H9 (cell line): Measurements from ENCODE around the gene KCTD4. TPM values are rescaled to one million over a fixed set of nuclear protein-coding genes. Genes with fewer than 3 reads are reported as not detected.

ENCODE experiments used
- DNase-seq: peaks from one replicate; pipeline ENCODE4 v3.0.0-alpha.2; 2017
- H2AFZ ChIP-seq: one replicate; pipeline ENCODE4 v1.6.1; 2013; ENCODE audit warnings: mild to moderate bottlenecking, low read length, control low read depth, moderate library complexity
- H2AK5ac ChIP-seq: 2 replicates; pipeline ENCODE4 v1.6.1; 2013; ENCODE audit warnings: low read length, control low read depth, mixed read lengths; ENCODE audit not compliant: insufficient read length
- H2BK120ac ChIP-seq: one replicate; pipeline ENCODE4 v1.6.1; 2013; ENCODE audit warnings: low read depth, mild to moderate bottlenecking, low read length, control low read depth, inconsistent platforms; ENCODE audit not compliant: poor library complexity, severe bottlenecking
- H2BK12ac ChIP-seq: 2 replicates; pipeline ENCODE4 v1.6.1; 2013; ENCODE audit warnings: low read length, control low read depth, mixed read lengths, low read depth; ENCODE audit not compliant: insufficient read length
- H2BK15ac ChIP-seq: 2 replicates; pipeline ENCODE4 v1.6.1; 2013; ENCODE audit warnings: low read depth, low read length, control low read depth
- H2BK20ac ChIP-seq: one replicate; pipeline ENCODE4 v1.6.1; 2013; ENCODE audit warnings: low read depth, mild to moderate bottlenecking, low read length, control low read depth, inconsistent platforms; ENCODE audit not compliant: poor library complexity, severe bottlenecking
- H2BK5ac ChIP-seq: 2 replicates; pipeline ENCODE4 v1.6.1; 2013; ENCODE audit warnings: low read length, control low read depth, mixed read lengths; ENCODE audit not compliant: insufficient read length
- H3K14ac ChIP-seq: 2 replicates; pipeline ENCODE4 v1.6.1; 2013; ENCODE audit warnings: low read length, control low read depth; ENCODE audit not compliant: insufficient read depth
- H3K18ac ChIP-seq: 2 replicates; pipeline ENCODE4 v1.6.1; 2013; ENCODE audit warnings: low read depth, mild to moderate bottlenecking, mixed read lengths, low read length, control low read depth; ENCODE audit not compliant: insufficient read length
- H3K23ac ChIP-seq: 2 replicates; pipeline ENCODE4 v1.6.1; 2013; ENCODE audit warnings: low read length, control low read depth, mixed read lengths, low read depth; ENCODE audit not compliant: insufficient read length
- H3K23me2 ChIP-seq: 2 replicates; pipeline ENCODE4 v1.6.1; 2013; ENCODE audit warnings: low read depth, mild to moderate bottlenecking, mixed read lengths, low read length, control low read depth; ENCODE audit not compliant: insufficient read length, poor library complexity, severe bottlenecking
- H3K27ac ChIP-seq: 2 replicates; pipeline ENCODE4 v1.5.1; 2013; ENCODE audit warnings: low read length, control low read depth, mixed read lengths, low read depth; ENCODE audit not compliant: insufficient read length
- H3K27me3 ChIP-seq: 2 replicates; pipeline ENCODE4 v1.6.1; 2013; ENCODE audit warnings: low read length, control low read depth, inconsistent platforms; ENCODE audit not compliant: insufficient read depth
- H3K4ac ChIP-seq: 2 replicates; pipeline ENCODE4 v1.6.1; 2013; ENCODE audit warnings: low read depth, mild to moderate bottlenecking, control low read depth, inconsistent platforms, low read length, moderate library complexity
- H3K4me1 ChIP-seq: 2 replicates; pipeline ENCODE4 v1.6.1; 2013; ENCODE audit warnings: low read length, control low read depth, inconsistent platforms; ENCODE audit not compliant: insufficient read depth
- H3K4me2 ChIP-seq: 2 replicates; pipeline ENCODE4 v1.6.1; 2013; ENCODE audit warnings: low read length, control low read depth, mixed read lengths; ENCODE audit not compliant: insufficient read length, insufficient read depth
- H3K56ac ChIP-seq: 2 replicates; pipeline ENCODE4 v1.6.1; 2013; ENCODE audit warnings: low read depth, mild to moderate bottlenecking, mixed read lengths, low read length, control low read depth; ENCODE audit not compliant: insufficient read length
- H3K79me1 ChIP-seq: 2 replicates; pipeline ENCODE4 v1.6.1; 2013; ENCODE audit warnings: low read depth, mild to moderate bottlenecking, moderate library complexity, low read length, control low read depth, inconsistent platforms; ENCODE audit not compliant: insufficient read depth, poor library complexity, severe bottlenecking
- H3K79me2 ChIP-seq: 2 replicates; pipeline ENCODE4 v1.6.1; 2013; ENCODE audit warnings: low read length, control low read depth, inconsistent platforms; ENCODE audit not compliant: insufficient read depth
- H3K9ac ChIP-seq: 2 replicates; pipeline ENCODE4 v1.6.1; 2013; ENCODE audit warnings: low read length, control low read depth, mixed read lengths; ENCODE audit not compliant: insufficient read length; ENCODE audit errors: extremely low read depth
- H3K9me3 ChIP-seq: one replicate; pipeline ENCODE4 v1.6.1; 2013; ENCODE audit warnings: low read depth, low read length, inconsistent platforms; ENCODE audit not compliant: control insufficient read depth
- H3T11ph ChIP-seq: one replicate; pipeline ENCODE4 v1.6.1; 2013; ENCODE audit warnings: mild to moderate bottlenecking, low read length, control low read depth, inconsistent platforms
- H4K20me1 ChIP-seq: one replicate; pipeline ENCODE4 v1.6.1; 2013; ENCODE audit not compliant: control insufficient read depth, insufficient read length, insufficient read depth
- H4K5ac ChIP-seq: 2 replicates; pipeline ENCODE4 v1.6.1; 2013; ENCODE audit warnings: low read depth, mild to moderate bottlenecking, mixed read lengths, low read length, control low read depth; ENCODE audit not compliant: insufficient read length
- H4K8ac ChIP-seq: replicated peaks from 2 replicates; pipeline ENCODE4 v1.6.1; 2013; ENCODE audit warnings: low read length, control low read depth, mixed read lengths, low read depth; ENCODE audit not compliant: insufficient read length
- H4K91ac ChIP-seq: 2 replicates; pipeline ENCODE4 v1.6.1; 2013; ENCODE audit warnings: low read depth, mild to moderate bottlenecking, moderate library complexity, mixed read lengths, low read length, control low read depth; ENCODE audit not compliant: insufficient read length
- H3K27ac Mint-ChIP-seq, 3 experiments: 2 replicates in 2 of 3; 3 replicates in 1 of 3; pipeline ENCODE4 v1.8.0; 2020 to 2021; ENCODE audit warnings: mixed read lengths in 3 of 3, mild to moderate bottlenecking in 1 of 3, moderate library complexity in 1 of 3
- H3K27me3 Mint-ChIP-seq: 2 replicates; pipeline ENCODE4 v1.8.0; 2021; ENCODE audit warnings: low read depth, mild to moderate bottlenecking, moderate library complexity, mixed read lengths
- H3K36me3 Mint-ChIP-seq, 3 experiments: 2 replicates in 2 of 3; 3 replicates in 1 of 3; pipeline ENCODE4 v1.8.0; 2020 to 2021; ENCODE audit warnings: low read depth in 3 of 3, mixed read lengths in 3 of 3; ENCODE audit not compliant: insufficient read depth in 1 of 3
- H3K4me1 Mint-ChIP-seq, 2 experiments: 2 replicates each; pipeline ENCODE4 v1.8.0; 2020; ENCODE audit warnings: mixed read lengths in 2 of 2
- H3K4me3 Mint-ChIP-seq, 2 experiments: 2 replicates in 1 of 2; 3 replicates in 1 of 2; pipeline ENCODE4 v1.8.0; 2020 to 2021; ENCODE audit warnings: mild to moderate bottlenecking in 2 of 2, mixed read lengths in 2 of 2, moderate library complexity in 1 of 2
- H3K9me3 Mint-ChIP-seq, 2 experiments: 2 replicates in 1 of 2; 3 replicates in 1 of 2; pipeline ENCODE4 v1.8.0; 2020; ENCODE audit warnings: mild to moderate bottlenecking in 2 of 2, mixed read lengths in 2 of 2, moderate library complexity in 1 of 2
- CTCF ChIP-seq: fragments of 200-600 bp; sonication (generic); conservative IDR thresholded peaks from 3 replicates; pipeline ENCODE4 v1.8.0; 2021; ENCODE audit warnings: antibody characterized with exemption, mild to moderate bottlenecking
- WGBS: extraction: QIAGEN DNeasy Blood & Tissue Kit; methylation state at CpG from one replicate; pipeline ENCODE4 v1.1.7; 2013; ENCODE audit warnings: missing lambda C conversion rate, low lambda C conversion rate, mixed read lengths; ENCODE audit not compliant: insufficient read length; ENCODE audit errors: extremely low coverage; 5-methylcytosine and 5-hydroxymethylcytosine counted together
- total RNA-seq: library from RNA; stranded (reverse); gene quantifications from 2 replicates; pipeline ENCODE4 v1.2.1, GENCODE V29; 2021

The KCTD4 gene
- total RNA-seq, 1 experiment from 2014 or later, result not detected

- Histone ChIP-seq H3T11ph (no peak overlapping the region), H2AFZ (no peak overlapping the region), H2BK12ac (no peak overlapping the region), H3K56ac (no peak overlapping the region), H3K4ac (no peak overlapping the region), H3K14ac (no peak overlapping the region), H3K4me2 (no peak overlapping the region), H3K27ac (no peak overlapping the region), H2BK5ac (no peak overlapping the region), H2BK20ac (no peak overlapping the region), H3K9ac (no peak overlapping the region), H2BK120ac (no peak overlapping the region), H4K20me1 (no peaks in the 10 kb centered on the region), H3K23ac (no peak overlapping the region), H3K4me1 (peaks cover 2% of the 10 kb centered on the region; the same call in 1 of the 2 replicates), H3K79me2 (no peaks in the 10 kb centered on the region), H3K18ac (no peak overlapping the region), H3K79me1 (no peaks in the 10 kb centered on the region), H4K8ac (no peak overlapping the region), H4K5ac (no peak overlapping the region), H2BK15ac (no peak overlapping the region), H3K9me3 (no peaks in the 10 kb centered on the region), H3K23me2 (no peaks in the 10 kb centered on the region), H2AK5ac (no peak overlapping the region), H4K91ac (no peak overlapping the region), H3K27me3 (no peaks in the 10 kb centered on the region)
- Mint-ChIP-seq H3K36me3 (peaks cover 0 to 5% (median 4%) of the 10 kb centered on the region in 3 experiments; a peak in 6 of 7 replicates), H3K27me3 (no peaks in the 10 kb centered on the region), H3K9me3 (no peaks in the 10 kb centered on the region), H3K4me1 (peaks cover 29% of the 10 kb centered on the region in 2 experiments), H3K27ac (peak overlapping the region in 2 of 3 experiments; percentile 30 to 83; a peak in 6 of 7 replicates), H3K4me3 (no peak overlapping the region)
- no peak for TF ChIP-seq CTCF
- no peak for DNase-seq
- WGBS, result no CpG with 5 or more reads among the region's 4 CpGs
These were observed 15.3 kb upstream of the KCTD4 start for GRCh38 chr13:45216193-45216592.
